NCI-H524 (cell line): ENCODE results near the gene CNNM2.
"Not testable (repeated sequence)": the region's sequence is repeated elsewhere in the genome, so short reads cannot be mapped to it uniquely, and the experiment has no call there.

Experiments
- DNase-seq, 2 experiments: peaks; one replicate each; lab custom pipeline; 2025; lab: John Stamatoyannopoulos, UW

Gene CNNM2

GRCh38 chr10:102926842-102927241 lies 8.7 kb downstream of the CNNM2 start:
- no peak for DNase-seq

GRCh38 chr10:102927311-102928010 lies 9.4 kb downstream of the CNNM2 start:
- no peak for DNase-seq

- not testable (repeated sequence) for DNase-seq
These were observed 10.3 kb downstream of the CNNM2 start for GRCh38 chr10:102928442-102928841.

GRCh38 chr10:102930720-102931119 lies 12.6 kb downstream of the CNNM2 start:
- no peak for DNase-seq

- no peak for DNase-seq
These were observed 13.5 kb downstream of the CNNM2 start for GRCh38 chr10:102931643-102932042.

- no peak for DNase-seq
These were observed 17.4 kb downstream of the CNNM2 start for GRCh38 chr10:102935505-102935904.

- DNase-seq = no peak
These were observed 18.0 kb downstream of the CNNM2 start for GRCh38 chr10:102935939-102936605.

GRCh38 chr10:102941401-102941800 lies 23.3 kb downstream of the CNNM2 start:
- DNase-seq = no peak

GRCh38 chr10:102945449-102945848 lies 27.4 kb downstream of the CNNM2 start:
- no peak for DNase-seq

- DNase-seq = no peak
These were observed 27.9 kb downstream of the CNNM2 start for GRCh38 chr10:102945962-102946361.

- DNase-seq = no peak
These were observed 28.9 kb downstream of the CNNM2 start for GRCh38 chr10:102946992-102947391.

- no peak for DNase-seq
These were observed 30.1 kb downstream of the CNNM2 start for GRCh38 chr10:102948176-102948575.

- no peak for DNase-seq
These were observed 30.7 kb downstream of the CNNM2 start for GRCh38 chr10:102948786-102949185.

GRCh38 chr10:102949916-102950315 lies 31.8 kb downstream of the CNNM2 start:
- DNase-seq = no peak

- DNase-seq = no peak
These were observed 33.2 kb downstream of the CNNM2 start for GRCh38 chr10:102951316-102951715.

GRCh38 chr10:102959360-102959759 lies 41.3 kb downstream of the CNNM2 start:
- no peak for DNase-seq

- no peak for DNase-seq
These were observed 42.1 kb downstream of the CNNM2 start for GRCh38 chr10:102960157-102960556.

- no peak for DNase-seq
These were observed 44.2 kb downstream of the CNNM2 start for GRCh38 chr10:102962267-102962666.

GRCh38 chr10:102962951-102963755 lies 45.1 kb downstream of the CNNM2 start:
- peak in 1 of 2 experiments; percentile 4 for DNase-seq

- no peak for DNase-seq
These were observed 45.6 kb downstream of the CNNM2 start for GRCh38 chr10:102963756-102964025.

- not testable (repeated sequence) for DNase-seq
These were observed 46.0 kb downstream of the CNNM2 start for GRCh38 chr10:102964064-102964463.

GRCh38 chr10:102964713-102965112 lies 46.6 kb downstream of the CNNM2 start:
- no peak for DNase-seq

- DNase-seq = no peak
These were observed 47.3 kb downstream of the CNNM2 start for GRCh38 chr10:102965311-102965851.
